IPS-18c (cell line): ENCODE data around the gene CTH.
"Not testable (repeated sequence)": the region's sequence is repeated elsewhere in the genome, so short reads cannot be mapped to it uniquely, and the experiment has no call there.

Experiments
- H3K4me3 ChIP-seq: 2 replicates; pipeline ENCODE4 v1.7.0; 2013; ENCODE audit warnings: low read depth, mild to moderate bottlenecking, low read length, moderate library complexity; ENCODE audit not compliant: insufficient read depth
- H3K9me3 ChIP-seq: one replicate; pipeline ENCODE4 v1.6.1; 2013; ENCODE audit warnings: mild to moderate bottlenecking, low read length, moderate library complexity; ENCODE audit not compliant: control insufficient read depth, insufficient read depth

Gene CTH

GRCh38 chr1:70469184-70469583 is 58.1 kb downstream of the CTH start:
- not testable (repeated sequence) for H3K4me3 ChIP-seq, H3K9me3 ChIP-seq

GRCh38 chr1:70475023-70475422 is 64.0 kb downstream of the CTH start:
- H3K4me3 ChIP-seq = no peak overlapping the region
- H3K9me3 ChIP-seq = peaks cover 2% of the 10 kb centered on the region

DNA sequence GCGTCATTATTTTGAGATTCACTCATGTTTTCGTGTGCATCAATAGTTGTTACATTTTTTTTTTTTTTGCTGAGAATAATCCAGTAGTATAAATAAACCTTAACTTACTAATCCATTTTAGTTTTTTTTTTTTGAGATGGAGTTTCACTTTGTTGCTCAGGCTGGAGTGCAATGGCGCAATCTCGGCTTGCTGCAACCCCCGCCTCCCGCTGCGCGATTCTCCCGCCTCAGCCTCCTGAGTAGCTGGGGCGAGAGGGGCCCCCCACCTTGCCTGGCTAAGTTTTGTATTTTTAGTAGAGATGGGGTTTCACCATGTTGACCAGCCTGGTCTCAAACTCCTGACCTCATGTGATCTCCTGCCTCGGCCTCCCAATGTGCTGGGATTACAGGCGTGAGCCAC is 66.0 kb downstream of the CTH start:
- Histone ChIP-seq H3K9me3 (no peaks in the 10 kb centered on the region), H3K4me3 (no peak overlapping the region)

GRCh38 chr1:70477905-70478304 is 66.8 kb downstream of the CTH start:
- H3K9me3 ChIP-seq = not testable (repeated sequence)

GRCh38 chr1:70483342-70483741 is 72.3 kb downstream of the CTH start:
- no peaks in the 10 kb centered on the region for H3K9me3 ChIP-seq
- H3K4me3 ChIP-seq = no peak overlapping the region

More at GRCh38 chr1:70477905-70478304, 66.8 kb downstream of the CTH start:
- H3K4me3 ChIP-seq = not testable (repeated sequence)

DNA sequence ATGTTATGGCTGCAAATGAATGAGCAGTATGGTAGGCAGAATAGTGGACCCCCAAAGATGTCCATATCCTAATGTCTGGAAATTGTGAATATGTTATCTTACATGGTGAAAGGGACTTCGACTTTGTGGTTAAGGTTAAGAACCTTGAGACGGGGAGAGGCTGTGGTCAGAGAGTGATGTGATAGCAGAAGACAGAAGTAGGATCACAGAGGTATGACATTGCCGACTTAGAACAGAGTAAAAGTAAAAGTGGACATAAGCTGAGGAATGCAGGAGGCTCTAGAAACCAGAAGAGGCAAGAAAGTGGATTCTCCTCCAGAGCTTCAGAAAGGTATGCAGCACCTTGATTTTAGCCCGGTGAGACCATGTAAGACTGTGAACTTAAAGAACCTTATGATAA is 74.6 kb downstream of the CTH start:
- Histone ChIP-seq H3K9me3 (no peaks in the 10 kb centered on the region), H3K4me3 (no peak overlapping the region)

GRCh38 chr1:70486676-70487458 is 75.8 kb downstream of the CTH start:
- Histone ChIP-seq H3K4me3 (no peak overlapping the region), H3K9me3 (no peaks in the 10 kb centered on the region)

DNA sequence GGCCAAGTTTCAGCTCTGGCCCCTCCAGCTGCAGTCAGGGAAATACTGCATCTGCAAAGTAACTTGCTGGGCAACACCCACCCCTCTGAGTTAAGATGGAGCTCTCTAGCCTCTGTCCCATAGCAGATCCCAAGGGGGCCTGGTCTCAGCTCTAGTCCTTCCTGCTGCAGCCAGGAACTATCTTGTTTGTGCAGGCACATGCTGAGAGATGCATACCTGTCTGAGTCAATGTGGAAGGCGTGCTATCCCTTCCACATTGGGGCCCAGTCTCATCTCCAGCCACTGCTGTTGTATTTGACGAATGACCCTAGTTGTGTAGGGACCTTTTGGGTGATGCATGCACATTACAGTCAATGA is 76.4 kb downstream of the CTH start:
- Histone ChIP-seq H3K9me3 (no peaks in the 10 kb centered on the region), H3K4me3 (no peak overlapping the region)

GRCh38 chr1:70487910-70488665 is 77.0 kb downstream of the CTH start:
- Histone ChIP-seq H3K9me3 (no peaks in the 10 kb centered on the region), H3K4me3 (no peak overlapping the region)
